Keratinocyte (primary cell): ENCODE data around the gene CCDC86.

Experiments
- EZH2 ChIP-seq: IDR thresholded peaks from one replicate; pipeline ENCODE4 v1.6.1; 2012; ENCODE audit warnings: inconsistent platforms, mild to moderate bottlenecking, low read length, moderate library complexity
- TF ChIP-seq, protein P1 (sequence below), 3 experiments: IDR thresholded peaks in 1 of 3; conservative IDR thresholded peaks in 1 of 3; optimal IDR thresholded peaks in 1 of 3; 2 replicates in 2 of 3; 3 replicates in 1 of 3; pipeline versions ENCODE3 to v1.5.1; 2011; ENCODE audit warnings: low read length in 3 of 3, mild to moderate bottlenecking in 3 of 3, moderate library complexity in 2 of 3, control low read depth in 1 of 3, inconsistent platforms in 1 of 3; ENCODE audit not compliant: insufficient read depth in 2 of 3; ENCODE audit errors: extremely low read depth in 1 of 3

GRCh38 chr11:60891103-60891741 lies 49.3 kb downstream of the CCDC86 start:
- TF ChIP-seq, protein P1, sequence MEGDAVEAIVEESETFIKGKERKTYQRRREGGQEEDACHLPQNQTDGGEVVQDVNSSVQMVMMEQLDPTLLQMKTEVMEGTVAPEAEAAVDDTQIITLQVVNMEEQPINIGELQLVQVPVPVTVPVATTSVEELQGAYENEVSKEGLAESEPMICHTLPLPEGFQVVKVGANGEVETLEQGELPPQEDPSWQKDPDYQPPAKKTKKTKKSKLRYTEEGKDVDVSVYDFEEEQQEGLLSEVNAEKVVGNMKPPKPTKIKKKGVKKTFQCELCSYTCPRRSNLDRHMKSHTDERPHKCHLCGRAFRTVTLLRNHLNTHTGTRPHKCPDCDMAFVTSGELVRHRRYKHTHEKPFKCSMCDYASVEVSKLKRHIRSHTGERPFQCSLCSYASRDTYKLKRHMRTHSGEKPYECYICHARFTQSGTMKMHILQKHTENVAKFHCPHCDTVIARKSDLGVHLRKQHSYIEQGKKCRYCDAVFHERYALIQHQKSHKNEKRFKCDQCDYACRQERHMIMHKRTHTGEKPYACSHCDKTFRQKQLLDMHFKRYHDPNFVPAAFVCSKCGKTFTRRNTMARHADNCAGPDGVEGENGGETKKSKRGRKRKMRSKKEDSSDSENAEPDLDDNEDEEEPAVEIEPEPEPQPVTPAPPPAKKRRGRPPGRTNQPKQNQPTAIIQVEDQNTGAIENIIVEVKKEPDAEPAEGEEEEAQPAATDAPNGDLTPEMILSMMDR (optimal IDR thresholded peaks at IDR 0.05 in 1 of 3, IDR thresholded peaks at IDR 0.05 in 1 of 3, conservative IDR thresholded peaks at IDR 0.05 in 1 of 3; ENCODE audit: extremely low read depth in 1 of 3, insufficient read depth in 2 of 3, low read length in 3 of 3): no peak
- TF ChIP-seq EZH2: no peak
